ENCODE measurements around the gene USP40.

Gene USP40

DNA sequence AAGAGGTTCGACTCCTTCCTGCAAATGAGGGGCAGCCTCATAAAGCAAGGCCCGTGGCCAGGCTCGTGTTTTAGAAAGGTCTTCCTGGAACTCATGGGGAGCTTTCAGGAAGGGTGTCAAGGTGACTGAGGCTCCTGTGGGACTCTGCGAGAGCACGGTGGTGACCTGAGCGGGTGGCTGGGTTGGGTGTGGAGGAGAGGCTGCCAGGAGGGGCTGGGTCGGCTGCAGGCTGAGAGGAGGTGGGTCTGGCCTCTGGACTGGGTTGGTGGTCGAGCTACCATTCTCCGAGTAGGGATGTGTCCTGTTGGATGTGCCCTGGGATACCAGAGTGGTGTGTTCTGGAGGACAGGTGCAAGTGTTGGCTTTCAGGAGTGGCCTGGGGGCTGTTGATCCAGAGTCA, 125.9 kb downstream of the USP40 start:
- WGBS, 2 experiments (ENCODE audit: insufficient coverage in 2 of 2) = 91 to 99% methylated on average over 8 to 9 of the region's 9 CpGs
- no peak overlapping the region for H3K4me3 ChIP-seq (ENCODE audit: extremely low read depth, insufficient read depth, low read length, poor library complexity, severe bottlenecking)
- no peaks in the 10 kb centered on the region for H3K4me1 ChIP-seq (ENCODE audit: control insufficient read depth, insufficient read depth, low read length, poor library complexity, severe bottlenecking)

GRCh38 chr2:233440314-233440713, 126.3 kb downstream of the USP40 start:
- Histone ChIP-seq H3K4me1 (ENCODE audit: control insufficient read depth, insufficient read depth, low read length, poor library complexity, severe bottlenecking) (no peaks in the 10 kb centered on the region), H3K9me3 (ENCODE audit: control insufficient read depth, low read length) (no peaks in the 10 kb centered on the region), H3K27ac (ENCODE audit: low read depth, low read length, severe bottlenecking) (no peak overlapping the region), H3K36me3 (ENCODE audit: control insufficient read depth, insufficient read depth, low read length) (peaks cover 30% of the 10 kb centered on the region), H3K4me3 (ENCODE audit: extremely low read depth, insufficient read depth, low read length, poor library complexity, severe bottlenecking) (no peak overlapping the region)
- 94 to 96% methylated on average over 16 to 17 of the region's 17 CpGs for WGBS, 2 experiments (ENCODE audit: insufficient coverage in 2 of 2)

More for the DNA sequence above, 125.9 kb downstream of the USP40 start:
- Histone ChIP-seq H3K27ac (ENCODE audit: low read depth, low read length, severe bottlenecking) (no peak overlapping the region), H3K36me3 (ENCODE audit: control insufficient read depth, insufficient read depth, low read length) (peaks cover 31% of the 10 kb centered on the region), H3K9me3 (ENCODE audit: control insufficient read depth, low read length) (no peaks in the 10 kb centered on the region)

DNA sequence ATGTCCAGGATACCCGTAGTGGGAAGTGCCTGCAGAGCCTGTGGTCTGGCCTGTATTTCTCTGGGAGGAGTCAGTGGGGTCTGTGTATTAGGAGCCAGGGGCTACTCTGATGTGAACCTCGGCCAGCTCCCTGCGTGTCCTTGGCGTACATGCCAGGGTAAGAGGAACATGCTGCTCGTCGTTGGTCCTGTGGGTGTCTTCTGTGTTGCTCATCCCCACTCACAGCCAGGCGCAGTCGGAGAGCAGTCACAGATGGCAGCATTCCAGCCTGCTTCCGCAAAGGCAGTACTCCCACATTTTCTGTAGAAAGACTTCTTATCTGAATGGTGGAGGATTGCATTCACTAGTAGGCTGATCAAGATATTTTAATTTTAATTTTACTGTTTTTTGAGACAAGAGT, 127.4 kb downstream of the USP40 start:
- no peaks in the 10 kb centered on the region for H3K4me1 ChIP-seq (ENCODE audit: control insufficient read depth, insufficient read depth, low read length, poor library complexity, severe bottlenecking)
- no peak overlapping the region for H3K4me3 ChIP-seq (ENCODE audit: extremely low read depth, insufficient read depth, low read length, poor library complexity, severe bottlenecking)
- 82 to 99% methylated on average over 2 to 9 of the region's 9 CpGs for WGBS, 2 experiments (ENCODE audit: insufficient coverage in 2 of 2)
- peaks cover 30% of the 10 kb centered on the region for H3K36me3 ChIP-seq (ENCODE audit: control insufficient read depth, insufficient read depth, low read length)
- H3K9me3 ChIP-seq (ENCODE audit: control insufficient read depth, low read length) = no peaks in the 10 kb centered on the region
- no peak overlapping the region for H3K27ac ChIP-seq (ENCODE audit: low read depth, low read length, severe bottlenecking)

DNA sequence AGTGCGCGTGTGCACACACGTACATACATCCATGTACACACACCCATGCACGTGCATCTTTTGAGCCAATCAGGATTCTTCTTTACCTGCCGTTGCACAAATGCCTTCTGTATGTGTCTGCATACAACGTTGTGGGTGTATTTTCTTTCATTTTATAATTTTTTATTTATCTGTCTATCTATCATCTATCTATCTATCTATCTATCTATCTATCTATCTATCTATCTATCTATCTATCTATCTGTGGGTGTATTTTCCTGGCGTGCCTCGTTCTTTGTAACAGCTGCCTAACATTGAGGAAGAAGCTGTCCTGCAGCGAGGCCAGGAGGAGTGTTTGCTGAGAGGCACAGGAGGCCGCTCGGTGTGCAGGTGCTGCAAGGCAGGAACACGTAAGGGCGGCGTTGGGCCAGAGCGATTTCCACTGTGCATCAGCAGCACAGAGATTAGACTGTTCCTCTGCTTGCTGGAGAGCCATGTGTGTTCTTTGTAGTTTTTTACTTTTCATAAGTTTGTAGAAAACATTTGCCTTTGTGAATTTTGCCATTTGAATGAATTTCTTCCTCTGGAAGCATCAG, 127.9 kb downstream of the USP40 start:
- H3K9me3 ChIP-seq (ENCODE audit: control insufficient read depth, low read length) = no peaks in the 10 kb centered on the region
- H3K36me3 ChIP-seq (ENCODE audit: control insufficient read depth, insufficient read depth, low read length) = peaks cover 30% of the 10 kb centered on the region
- WGBS, 2 experiments (ENCODE audit: insufficient coverage in 2 of 2) = 95 to 98% methylated on average over 13 to 14 of the region's 15 CpGs
- no peaks in the 10 kb centered on the region for H3K4me1 ChIP-seq (ENCODE audit: control insufficient read depth, insufficient read depth, low read length, poor library complexity, severe bottlenecking)
- no peak overlapping the region for H3K27ac ChIP-seq (ENCODE audit: low read depth, low read length, severe bottlenecking)
- no peak overlapping the region for H3K4me3 ChIP-seq (ENCODE audit: extremely low read depth, insufficient read depth, low read length, poor library complexity, severe bottlenecking)

DNA sequence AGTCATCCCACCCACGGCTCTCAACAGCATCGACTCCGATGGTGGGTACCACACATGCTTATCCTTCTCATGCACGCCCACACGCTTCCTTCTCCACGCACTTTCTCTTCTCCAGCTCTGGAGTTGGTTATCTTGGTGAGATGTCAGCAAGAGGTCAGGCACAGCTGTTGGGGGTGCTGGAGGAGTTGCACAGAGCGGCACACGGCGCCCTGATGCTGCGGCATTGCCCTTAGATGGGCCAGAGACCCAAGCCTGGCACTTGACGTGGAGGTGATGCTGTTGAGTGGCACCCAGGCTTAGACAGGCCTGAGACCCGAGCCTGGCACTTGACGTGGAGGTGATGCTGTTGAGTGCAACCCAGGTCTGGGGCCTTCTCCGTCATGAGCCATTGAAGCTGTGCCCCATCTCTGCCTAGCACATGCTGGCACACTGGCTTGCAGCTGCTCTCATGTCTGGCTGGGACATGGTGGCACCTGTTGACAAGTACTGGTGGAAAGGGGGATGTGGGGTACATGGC, 129.1 kb downstream of the USP40 start:
- Histone ChIP-seq H3K36me3 (ENCODE audit: control insufficient read depth, insufficient read depth, low read length) (peaks cover 30% of the 10 kb centered on the region), H3K27ac (ENCODE audit: low read depth, low read length, severe bottlenecking) (no peak overlapping the region)
- WGBS, 2 experiments (ENCODE audit: insufficient coverage in 2 of 2) = 92 to 93% methylated on average over 9 to 12 of the region's 14 CpGs

GRCh38 chr2:233436691-233437438, 129.7 kb downstream of the USP40 start:
- H3K9me3 ChIP-seq (ENCODE audit: control insufficient read depth, low read length) = no peaks in the 10 kb centered on the region
- H3K4me1 ChIP-seq (ENCODE audit: control insufficient read depth, insufficient read depth, low read length, poor library complexity, severe bottlenecking) = no peaks in the 10 kb centered on the region
- no peak overlapping the region for H3K4me3 ChIP-seq (ENCODE audit: extremely low read depth, insufficient read depth, low read length, poor library complexity, severe bottlenecking)
- H3K36me3 ChIP-seq (ENCODE audit: control insufficient read depth, insufficient read depth, low read length) = peaks cover 30% of the 10 kb centered on the region
- H3K27ac ChIP-seq (ENCODE audit: low read depth, low read length, severe bottlenecking) = no peak overlapping the region
- 92 to 96% methylated on average over 14 to 16 of the region's 17 CpGs for WGBS, 2 experiments (ENCODE audit: insufficient coverage in 2 of 2)

More for the DNA sequence above, 129.1 kb downstream of the USP40 start:
- no peaks in the 10 kb centered on the region for H3K9me3 ChIP-seq (ENCODE audit: control insufficient read depth, low read length)
- H3K4me1 ChIP-seq (ENCODE audit: control insufficient read depth, insufficient read depth, low read length, poor library complexity, severe bottlenecking) = no peaks in the 10 kb centered on the region
- H3K4me3 ChIP-seq (ENCODE audit: extremely low read depth, insufficient read depth, low read length, poor library complexity, severe bottlenecking) = no peak overlapping the region

GRCh38 chr2:233436191-233436581, 130.4 kb downstream of the USP40 start:
- peaks cover 30% of the 10 kb centered on the region for H3K36me3 ChIP-seq (ENCODE audit: control insufficient read depth, insufficient read depth, low read length)
- no peaks in the 10 kb centered on the region for H3K4me1 ChIP-seq (ENCODE audit: control insufficient read depth, insufficient read depth, low read length, poor library complexity, severe bottlenecking)
- no peak overlapping the region for H3K4me3 ChIP-seq (ENCODE audit: extremely low read depth, insufficient read depth, low read length, poor library complexity, severe bottlenecking)
- H3K9me3 ChIP-seq (ENCODE audit: control insufficient read depth, low read length) = no peaks in the 10 kb centered on the region
- 97 to 98% methylated on average over 10 to 15 of the region's 15 CpGs for WGBS, 2 experiments (ENCODE audit: insufficient coverage in 2 of 2)
- no peak overlapping the region for H3K27ac ChIP-seq (ENCODE audit: low read depth, low read length, severe bottlenecking)

GRCh38 chr2:233435436-233436190, 131.0 kb downstream of the USP40 start:
- Histone ChIP-seq H3K27ac (ENCODE audit: low read depth, low read length, severe bottlenecking) (no peak overlapping the region), H3K36me3 (ENCODE audit: control insufficient read depth, insufficient read depth, low read length) (peaks cover 30% of the 10 kb centered on the region), H3K4me3 (ENCODE audit: extremely low read depth, insufficient read depth, low read length, poor library complexity, severe bottlenecking) (no peak overlapping the region), H3K4me1 (ENCODE audit: control insufficient read depth, insufficient read depth, low read length, poor library complexity, severe bottlenecking) (peaks cover 4% of the 10 kb centered on the region), H3K9me3 (ENCODE audit: control insufficient read depth, low read length) (no peaks in the 10 kb centered on the region)
- 95 to 96% methylated on average over 17 of the region's 18 CpGs for WGBS, 2 experiments (ENCODE audit: insufficient coverage in 2 of 2)

GRCh38 chr2:233434666-233435330, 131.8 kb downstream of the USP40 start:
- Histone ChIP-seq H3K4me1 (ENCODE audit: control insufficient read depth, insufficient read depth, low read length, poor library complexity, severe bottlenecking) (peaks cover 8% of the 10 kb centered on the region), H3K36me3 (ENCODE audit: control insufficient read depth, insufficient read depth, low read length) (peaks cover 30% of the 10 kb centered on the region), H3K9me3 (ENCODE audit: control insufficient read depth, low read length) (no peaks in the 10 kb centered on the region), H3K4me3 (ENCODE audit: extremely low read depth, insufficient read depth, low read length, poor library complexity, severe bottlenecking) (no peak overlapping the region), H3K27ac (ENCODE audit: low read depth, low read length, severe bottlenecking) (no peak overlapping the region)
- 95 to 96% methylated on average over 17 to 18 of the region's 18 CpGs for WGBS, 2 experiments (ENCODE audit: insufficient coverage in 2 of 2)

DNA sequence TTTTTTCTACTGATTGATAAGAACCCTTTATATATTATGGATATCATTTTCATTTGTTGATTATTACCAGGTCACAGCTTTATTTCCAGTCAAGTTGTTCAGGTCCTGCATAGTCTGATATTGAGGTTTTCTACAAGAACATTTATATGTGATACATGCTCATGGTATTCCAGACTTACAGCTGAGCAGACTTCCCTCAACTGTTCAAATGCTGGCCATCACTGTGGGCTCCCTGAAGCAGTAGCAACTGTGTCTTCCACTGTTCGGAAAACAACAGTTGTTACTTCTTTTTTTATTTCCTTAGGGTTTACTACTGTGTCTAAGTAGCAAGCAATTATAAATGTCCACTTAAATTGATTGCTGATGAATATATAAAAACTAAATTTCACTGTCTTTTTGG, 132.8 kb downstream of the USP40 start:
- Histone ChIP-seq H3K4me3 (ENCODE audit: extremely low read depth, insufficient read depth, low read length, poor library complexity, severe bottlenecking) (no peak overlapping the region), H3K4me1 (ENCODE audit: control insufficient read depth, insufficient read depth, low read length, poor library complexity, severe bottlenecking) (peaks cover 16% of the 10 kb centered on the region), H3K9me3 (ENCODE audit: control insufficient read depth, low read length) (no peaks in the 10 kb centered on the region), H3K36me3 (ENCODE audit: control insufficient read depth, insufficient read depth, low read length) (peaks cover 30% of the 10 kb centered on the region), H3K27ac (ENCODE audit: low read depth, low read length, severe bottlenecking) (no peak overlapping the region)
- no CpG with 5 or more reads among the region's 1 CpG for WGBS, 2 experiments (ENCODE audit: insufficient coverage in 2 of 2)
